Stimulated activated CD4-positive, alpha-beta T cell treated with anti-CD3 and anti-CD28 coated beads, Interleukin-4, amount 100 ng/mL, for 4 hours (primary cell): ENCODE results near the gene CLCN6.

Experiments
- DNase-seq, 2 experiments: peaks; one replicate each; pipeline ENCODE4 v3.0.0-alpha.2; 2020

The CLCN6 gene

GRCh38 chr1:11831945-11832725 is 26.1 kb downstream of the CLCN6 start:
- no peak for DNase-seq

- no peak for DNase-seq
These were observed 27.5 kb downstream of the CLCN6 start for GRCh38 chr1:11833497-11833896.

- no peak for DNase-seq
These were observed 27.9 kb downstream of the CLCN6 start for GRCh38 chr1:11833900-11834299.

GRCh38 chr1:11835441-11836225 is 29.6 kb downstream of the CLCN6 start:
- DNase-seq = no peak

GRCh38 chr1:11836955-11837766 is 31.2 kb downstream of the CLCN6 start:
- no peak for DNase-seq

- DNase-seq = no peak
These were observed 31.9 kb downstream of the CLCN6 start for GRCh38 chr1:11837767-11838348.

- peak; percentile 64 to 73 for DNase-seq
These were observed 32.6 kb downstream of the CLCN6 start for GRCh38 chr1:11838349-11839272.

- DNase-seq = no peak
These were observed 34.0 kb downstream of the CLCN6 start for GRCh38 chr1:11839727-11840705.

- DNase-seq = no peak
These were observed 35.5 kb downstream of the CLCN6 start for GRCh38 chr1:11841245-11842153.

- DNase-seq = no peak
These were observed 36.4 kb downstream of the CLCN6 start for GRCh38 chr1:11842154-11843041.

- DNase-seq = no peak
These were observed 39.8 kb downstream of the CLCN6 start for GRCh38 chr1:11845641-11846335.

GRCh38 chr1:11847667-11848372 is 41.8 kb downstream of the CLCN6 start, which contains the start of gene NPPA:
NPPA (minus strand) TSS chr1:11847783; CDS start chr1:11847684, 99 bp downstream.
- DNase-seq = no peak

- DNase-seq = no peak
These were observed 42.3 kb downstream of the CLCN6 start for GRCh38 chr1:11848373-11848700.

GRCh38 chr1:11850156-11850555 is 44.2 kb downstream of the CLCN6 start:
- no peak for DNase-seq

GRCh38 chr1:11851180-11851579 is 45.2 kb downstream of the CLCN6 start:
- no peak for DNase-seq

GRCh38 chr1:11854519-11854918 is 48.5 kb downstream of the CLCN6 start:
- DNase-seq = no peak

- DNase-seq = no peak
These were observed 49.4 kb downstream of the CLCN6 start for GRCh38 chr1:11855430-11855829.
